Globus pallidus (tissue), 1 donor: ENCODE results near the gene SLC36A3.

Experiments used
- DNase-seq: peaks from one replicate; pipeline ENCODE4 v3.0.0-alpha.2; 2015; ENCODE audit warnings: low spot score

Gene SLC36A3

GRCh38 chr5:151298063-151298855, 5.3 kb downstream of the SLC36A3 start:
- peak; percentile 11 for DNase-seq

DNA sequence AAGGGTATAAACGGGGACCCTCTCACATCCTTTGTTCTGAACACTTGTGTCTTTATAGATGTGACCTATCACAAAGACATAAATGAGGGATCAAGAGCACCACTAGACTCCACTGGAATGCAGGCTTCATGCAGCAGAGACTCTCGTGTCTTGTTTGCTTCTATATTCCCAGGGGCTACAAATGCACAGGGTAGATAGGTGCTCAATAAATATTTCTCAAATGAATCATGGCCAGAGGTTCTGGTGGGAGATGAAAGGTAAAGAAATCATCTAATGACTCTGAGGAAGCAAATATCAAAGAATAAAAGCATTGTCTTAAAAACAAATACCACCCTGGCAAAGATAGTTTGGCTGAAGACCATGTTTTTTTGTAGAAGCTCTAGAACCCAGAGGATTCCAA, 6.6 kb downstream of the SLC36A3 start:
- DNase-seq, result no peak

- no peak for DNase-seq
These were observed 7.1 kb downstream of the SLC36A3 start for GRCh38 chr5:151296478-151296830.

DNA sequence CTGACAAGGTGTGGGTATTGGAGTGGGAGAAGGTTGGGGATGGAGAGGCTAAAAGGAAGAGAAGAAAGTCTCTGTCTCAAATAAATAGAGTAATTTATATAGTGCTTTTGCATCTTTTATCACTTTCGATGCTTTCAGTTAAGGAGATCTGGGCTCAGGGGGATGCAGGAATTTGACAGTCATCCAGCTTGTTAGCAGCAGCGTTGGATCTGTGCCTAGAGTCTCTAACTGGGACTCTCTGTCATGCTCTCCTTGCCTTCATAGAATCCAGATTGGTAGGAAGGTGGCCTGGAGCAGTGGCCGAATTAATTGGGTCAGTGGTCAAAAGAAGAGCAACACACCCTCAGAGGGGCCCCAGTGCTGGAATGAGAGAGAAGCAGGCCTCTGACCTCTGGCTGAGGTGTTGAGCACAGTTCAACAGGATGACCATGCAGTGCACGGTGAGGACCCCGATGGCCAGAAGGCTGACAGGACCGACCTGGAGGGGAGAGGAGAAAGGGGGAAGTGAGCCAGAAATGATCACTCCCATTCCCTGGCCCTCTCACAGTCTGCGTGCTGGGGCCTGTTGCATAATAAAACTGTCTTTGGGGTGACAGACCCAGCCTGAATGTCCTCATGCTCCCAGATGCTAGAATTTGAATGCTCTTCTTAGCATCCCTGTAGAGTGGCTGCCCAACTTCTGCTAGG, 7.6 kb downstream of the SLC36A3 start:
- DNase-seq, result no peak

GRCh38 chr5:151295138-151295537, 8.4 kb downstream of the SLC36A3 start:
- no peak for DNase-seq

- no peak for DNase-seq
These were observed 9.9 kb downstream of the SLC36A3 start for GRCh38 chr5:151293624-151294023.

DNA sequence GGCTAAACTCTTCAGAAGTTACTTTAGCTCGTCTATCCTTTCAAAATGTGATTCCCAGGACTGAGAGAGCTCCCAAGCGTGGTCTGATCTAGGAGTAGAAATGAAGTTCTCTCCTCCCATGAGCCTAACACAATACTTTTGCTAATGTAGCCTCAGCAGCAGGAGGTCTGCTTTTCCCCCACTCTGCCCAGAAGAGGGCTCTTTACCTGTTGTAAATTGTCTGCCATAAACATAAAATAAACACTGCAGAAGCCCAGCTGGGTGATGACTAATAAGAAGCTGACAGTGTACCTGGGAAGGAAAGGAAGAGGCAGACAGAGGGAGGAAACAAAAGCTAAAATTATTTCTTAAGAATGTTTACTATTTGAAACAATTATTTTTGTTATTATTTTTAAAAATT, 15.4 kb downstream of the SLC36A3 start:
- DNase-seq, result no peak

- DNase-seq, result no peak
These were observed 17.3 kb downstream of the SLC36A3 start for GRCh38 chr5:151286246-151286645.

GRCh38 chr5:151285683-151286082, 17.9 kb downstream of the SLC36A3 start:
- no peak for DNase-seq

- DNase-seq, result no peak
These were observed 19.1 kb downstream of the SLC36A3 start for GRCh38 chr5:151284392-151284967.

GRCh38 chr5:151283120-151283825, 20.3 kb downstream of the SLC36A3 start:
- DNase-seq, result no peak

GRCh38 chr5:151281001-151281639, 22.4 kb downstream of the SLC36A3 start:
- no peak for DNase-seq

GRCh38 chr5:151280443-151280842, 23.1 kb downstream of the SLC36A3 start:
- DNase-seq, result no peak

DNA sequence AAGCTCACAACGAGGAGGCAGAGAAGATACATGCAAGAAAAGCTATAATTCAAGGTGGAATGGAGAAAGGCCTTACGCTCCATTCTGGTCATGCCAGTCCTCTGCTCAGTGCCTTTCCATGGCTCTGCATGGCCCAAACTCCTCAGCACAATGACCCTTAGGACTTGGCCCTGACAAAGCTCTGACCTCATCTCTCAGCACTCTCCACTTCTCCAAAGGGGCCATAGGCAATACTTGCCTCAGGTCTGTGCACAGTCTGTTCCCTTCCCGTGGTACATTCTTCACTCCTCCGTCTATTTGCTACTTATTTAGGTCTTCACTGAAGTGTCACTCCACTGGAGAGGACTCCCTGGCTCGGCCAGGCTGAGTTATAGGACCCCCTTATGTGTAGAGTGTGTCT, 24.7 kb downstream of the SLC36A3 start:
- DNase-seq, result no peak

DNA sequence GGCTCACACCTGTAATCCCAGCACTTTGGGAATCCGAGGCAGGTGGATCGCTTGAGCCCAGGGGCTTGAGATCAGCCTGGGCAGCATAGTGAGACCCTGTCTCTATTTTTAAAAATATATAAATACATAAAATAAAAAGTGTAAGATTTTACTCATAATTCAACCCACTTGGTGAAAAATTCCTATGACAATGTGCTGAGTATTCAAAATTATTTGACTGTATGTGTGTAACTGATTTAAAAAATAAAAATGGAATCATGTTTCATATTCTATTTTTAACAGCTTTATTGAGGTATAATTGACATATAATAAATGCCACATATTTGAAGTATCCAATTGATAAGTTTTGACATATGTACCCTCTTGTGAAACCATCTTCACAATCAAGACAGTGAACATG, 27.8 kb downstream of the SLC36A3 start:
- DNase-seq, result no peak

DNA sequence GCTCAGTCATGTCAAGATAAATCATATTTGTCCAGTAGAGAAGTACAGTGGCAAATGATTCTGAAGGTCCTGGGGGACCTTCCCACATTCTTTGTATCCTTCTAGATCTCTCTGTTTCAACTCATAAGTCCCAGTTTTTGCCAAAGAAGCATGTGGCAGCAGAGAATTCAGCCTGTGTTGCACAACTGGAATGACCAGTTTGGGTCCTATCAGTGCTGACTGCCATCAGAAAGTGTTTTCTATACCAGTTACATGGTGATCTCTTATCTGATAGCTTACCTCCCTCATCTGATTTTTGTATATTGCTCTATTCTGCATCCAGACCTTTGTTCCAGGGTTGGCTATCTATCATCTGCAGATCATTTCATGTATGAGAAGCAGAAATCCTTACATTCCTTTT, 28.9 kb downstream of the SLC36A3 start:
- DNase-seq, result no peak

DNA sequence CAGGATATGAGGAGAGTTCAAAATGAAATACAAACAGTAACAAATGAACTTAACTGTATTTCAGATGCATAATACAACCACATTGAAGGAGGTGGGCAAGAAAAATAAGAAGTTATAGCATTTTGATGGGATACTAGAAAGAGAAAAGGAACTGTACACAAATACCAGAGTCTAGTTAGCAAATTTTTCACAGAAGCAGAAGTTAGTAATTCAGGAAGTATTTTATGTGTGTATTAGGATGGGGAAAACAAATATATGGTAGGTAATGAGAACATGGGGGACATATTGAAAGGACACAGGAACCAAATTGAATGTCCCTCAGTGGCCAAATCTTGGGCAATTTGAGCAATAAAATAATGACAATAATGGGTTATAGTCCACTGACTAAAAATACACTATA, 32.2 kb downstream of the SLC36A3 start:
- DNase-seq, result no peak

DNA sequence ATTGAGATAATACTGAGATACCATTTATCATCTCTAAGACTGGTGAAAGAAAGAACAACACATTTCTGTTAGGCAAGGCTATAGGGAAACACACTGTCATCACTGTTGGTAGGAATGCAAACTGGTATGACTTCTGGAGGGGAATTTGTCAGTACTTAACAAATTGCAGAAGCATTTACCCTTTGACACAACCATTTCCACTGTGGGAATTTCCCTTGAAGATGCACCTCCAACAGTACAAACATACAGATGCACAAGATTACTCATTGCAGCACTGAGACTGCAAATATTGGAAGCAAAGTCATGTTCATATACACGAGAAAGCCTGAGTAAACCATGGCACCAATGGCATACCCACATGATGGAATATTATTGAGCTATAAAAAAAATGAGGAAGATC, 33.0 kb downstream of the SLC36A3 start:
- DNase-seq, result no peak

GRCh38 chr5:151267491-151268260, 35.9 kb downstream of the SLC36A3 start:
- no peak for DNase-seq

GRCh38 chr5:151264113-151264512, 39.5 kb downstream of the SLC36A3 start:
- no peak for DNase-seq

DNA sequence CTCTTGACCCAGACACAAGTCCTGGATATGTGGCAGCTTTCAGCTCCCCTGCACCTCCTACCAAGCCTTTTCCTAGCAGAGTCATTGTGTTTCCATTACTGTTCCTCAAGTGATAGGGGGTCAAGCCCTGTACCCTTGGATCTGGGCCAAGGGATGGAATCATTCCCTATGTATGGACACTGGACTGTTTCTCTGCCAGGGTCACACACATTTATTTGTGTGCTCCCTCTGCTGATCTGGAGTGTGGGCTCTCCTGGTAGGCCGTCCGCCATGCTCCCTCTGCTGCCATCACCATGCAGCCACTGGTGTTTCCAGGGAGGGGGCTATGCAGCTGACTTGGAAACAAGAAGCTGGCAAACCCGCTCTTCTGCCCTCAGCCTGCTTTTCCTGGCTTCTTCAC, 41.0 kb downstream of the SLC36A3 start:
- no peak for DNase-seq
